GM12878 (cell line): Measurements from ENCODE around the gene MAST3. TPM values are rescaled to one million over a fixed set of nuclear protein-coding genes. Genes with fewer than 3 reads are reported as not detected.

Experiments
- BCL11A ChIP-seq: IDR thresholded peaks from 2 replicates; pipeline ENCODE4 v1.6.1; 2011; ENCODE audit warnings: low read depth, low read length
- BHLHE40 ChIP-seq, 2 experiments: fragments of 450-650 bp in 1 of 2; IDR thresholded peaks; 2 replicates each; pipeline ENCODE4 v1.6.1; 2011 to 2017; ENCODE audit warnings: low read depth in 2 of 2, borderline replicate concordance in 1 of 2, improper control_type of control experiment in 1 of 2, low read length in 1 of 2, mild to moderate bottlenecking in 1 of 2
- CBX3 ChIP-seq: fragments of 200-600 bp; sonication (generic); IDR thresholded peaks from 2 replicates; pipeline ENCODE4 v1.6.1; 2016; ENCODE audit warnings: low read depth, borderline replicate concordance
- CREB1 ChIP-seq: IDR thresholded peaks from 2 replicates; pipeline ENCODE4 v1.6.1; 2012; ENCODE audit warnings: low read depth, mild to moderate bottlenecking, inconsistent platforms
- CUX1 ChIP-seq: IDR thresholded peaks from 2 replicates; pipeline ENCODE4 v1.6.1; 2012; ENCODE audit warnings: improper control_type of control experiment, low read depth, low read length; ENCODE audit not compliant: insufficient replicate concordance
- EP300 ChIP-seq, 2 experiments: fragments of 150-350 bp in 1 of 2; IDR thresholded peaks; 2 replicates each; pipeline ENCODE4 v1.6.1; 2011 to 2012; ENCODE audit warnings: low read depth in 2 of 2, low read length in 2 of 2, borderline replicate concordance in 1 of 2, improper control_type of control experiment in 1 of 2, inconsistent platforms in 1 of 2; ENCODE audit not compliant: control insufficient read depth in 1 of 2
- GABPA ChIP-seq: IDR thresholded peaks from 2 replicates; pipeline ENCODE4 v1.6.1; 2014; ENCODE audit warnings: antibody characterized with exemption, low read depth, mild to moderate bottlenecking, inconsistent platforms
- IKZF1 ChIP-seq: fragments of 450-650 bp; conservative IDR thresholded peaks from 2 replicates; pipeline ENCODE4 v1.6.1; 2017; ENCODE audit warnings: antibody characterized with exemption, mild to moderate bottlenecking
- MAX ChIP-seq: IDR thresholded peaks from 2 replicates; pipeline ENCODE4 v1.6.1; 2012; ENCODE audit warnings: low read depth, low read length, improper control_type of control experiment
- NR2F1 ChIP-seq: fragments of 450-650 bp; conservative IDR thresholded peaks from 2 replicates; pipeline ENCODE4 v1.6.1; 2017; ENCODE audit warnings: mild to moderate bottlenecking
- PBX3 ChIP-seq: IDR thresholded peaks from 2 replicates; pipeline ENCODE4 v1.6.1; 2011; ENCODE audit warnings: mild to moderate bottlenecking, low read depth, low read length, moderate library complexity; ENCODE audit not compliant: insufficient replicate concordance
- POLR2AphosphoS2 ChIP-seq: IDR thresholded peaks from 2 replicates; pipeline ENCODE4 v1.6.1; 2011; ENCODE audit warnings: low read depth, mild to moderate bottlenecking, low read length, improper control_type of control experiment, moderate library complexity
- RAD21 ChIP-seq: IDR thresholded peaks from 2 replicates; pipeline ENCODE4 v1.6.1; 2011; ENCODE audit warnings: mild to moderate bottlenecking, low read depth, low read length, moderate library complexity; ENCODE audit not compliant: insufficient read depth
- RBBP5 ChIP-seq: fragments of 200-600 bp; sonication (generic); conservative IDR thresholded peaks from 2 replicates; pipeline ENCODE4 v1.6.1; 2016
- SIN3A ChIP-seq: IDR thresholded peaks from 2 replicates; pipeline ENCODE4 v1.6.1; 2012; ENCODE audit warnings: low read depth, low read length, improper control_type of control experiment
- SREBF1 ChIP-seq: IDR thresholded peaks from 2 replicates; pipeline ENCODE4 v1.6.1; 2012; ENCODE audit warnings: mild to moderate bottlenecking, low read length
- YBX1 ChIP-seq: fragments of 450-650 bp; IDR thresholded peaks from 2 replicates; pipeline ENCODE4 v1.6.1; 2016; ENCODE audit warnings: antibody characterized with exemption
- ZNF207 ChIP-seq: fragments of 450-650 bp; IDR thresholded peaks from 2 replicates; pipeline ENCODE4 v1.6.1; 2014; ENCODE audit warnings: antibody characterized with exemption, mild to moderate bottlenecking, borderline replicate concordance
- ZNF592 ChIP-seq: fragments of 450-650 bp; IDR thresholded peaks from 2 replicates; pipeline ENCODE4 v1.6.1; 2017; ENCODE audit warnings: mild to moderate bottlenecking, moderate library complexity
- polyA plus RNA-seq, 11 experiments: library from polyadenylated mRNA; depleted of rRNA in 4 of 11; unstranded in 6 of 11; stranded (reverse) in 5 of 11; fragments of >200 nt; fragmentation: Nextera tagmentation in 4 of 11; fragmentation: Illumina TruSeq in 1 of 11; extraction: Ambion mirVana in 4 of 11; extraction: Trizol in 1 of 11; gene quantifications; 1 replicate in 1 of 11; 2 replicates in 10 of 11; pipeline versions ENCODE4 v1.2.1 to v1.2.3, GENCODE V29; 2011 to 2016; ENCODE audit warnings: inconsistent platforms in 2 of 11, missing spikeins in 2 of 11, low read depth in 1 of 11
- total RNA-seq, 4 experiments: library from RNA; depleted of rRNA in 3 of 4; stranded (reverse); fragments of >200 nt in 3 of 4; fragmentation: Illumina TruSeq in 1 of 4; extraction: Trizol in 1 of 4; gene quantifications; 2 replicates each; pipeline versions ENCODE4 v1.2.1 to v1.2.3, GENCODE V29; 2013 to 2021

The MAST3 gene
- total and polyA plus RNA-seq, 10 of the 15 experiments (the other 5 are each of a cell fraction or from before 2014, with no cell fraction given): 3.0 to 22.2 (median 7.5) TPM

- TF ChIP-seq MAX (no peak), ZNF207 (no peak), NR2F1 (peak; percentile 65), POLR2AphosphoS2 (no peak), YBX1 (no peak), CUX1 (no peak), ZNF592 (no peak), PBX3 (no peak), RAD21 (no peak), EP300 (IDR thresholded peaks at IDR 0.05; ENCODE audit: borderline replicate concordance in 1 of 2, control insufficient read depth in 1 of 2, low read depth in 2 of 2, low read length in 2 of 2) (no peak), CBX3 (no peak), IKZF1 (peak; percentile 60), RBBP5 (no peak), GABPA (no peak), SIN3A (no peak), BCL11A (no peak), BHLHE40 (IDR thresholded peaks at IDR 0.05; ENCODE audit: borderline replicate concordance in 1 of 2, low read depth in 2 of 2, low read length in 1 of 2) (peak in 1 of 2 experiments; percentile 45; a peak in 2 of 4 replicates), SREBF1 (no peak), CREB1 (no peak)
Measured at GRCh38 chr19:18109733-18110608, 12.4 kb downstream of the MAST3 start (continued).
